SH-SY5Y (cell line): ENCODE measurements around the gene ASB8.

Source experiments
- GATA2 ChIP-seq: IDR thresholded peaks from 2 replicates; pipeline ENCODE4 v1.6.1; 2011; ENCODE audit warnings: mild to moderate bottlenecking, low read depth, low read length
- GATA3 ChIP-seq: IDR thresholded peaks from 2 replicates; pipeline ENCODE4 v1.6.1; 2011; ENCODE audit warnings: low read depth, mild to moderate bottlenecking, low read length, moderate library complexity

DNA sequence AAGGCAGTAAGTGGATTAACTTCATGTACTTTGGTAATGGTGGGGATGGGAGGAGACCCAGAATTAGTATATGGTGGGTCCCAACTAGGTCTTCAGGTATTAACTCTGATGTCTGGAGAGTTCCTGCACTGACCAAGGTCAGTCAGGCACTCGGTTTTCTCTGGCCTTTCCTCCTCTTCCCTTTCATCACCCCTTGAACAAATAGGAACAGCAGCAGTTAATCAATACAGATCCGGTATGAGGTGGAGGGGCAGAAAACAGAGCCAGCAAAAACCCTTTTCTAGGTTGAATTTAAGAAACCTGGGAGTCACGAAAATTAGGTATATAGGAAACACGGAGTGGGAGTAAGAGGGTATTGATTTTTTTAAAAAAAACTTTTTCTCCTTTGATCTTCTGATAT lies 34.1 kb downstream of the ASB8 start:
- TF ChIP-seq GATA3 = no peak
- no peak for TF ChIP-seq GATA2
